ENCODE data around the gene OPTC. TPM values are rescaled to one million over a fixed set of nuclear protein-coding genes. Genes with fewer than 3 reads are reported as not detected.

The OPTC gene
- total RNA-seq, 1 experiment from 2014 or later: not detected

GRCh38 chr1:203547771-203548421 is 53.9 kb downstream of the OPTC start:
- ATAC-seq (no peak), DNase-seq (ENCODE audit: low read depth, low spot score) (no peak)
- Histone ChIP-seq H3K79me2 (ENCODE audit: insufficient read depth, low read length) (no peaks in the 10 kb centered on the region), H2AFZ (ENCODE audit: low read depth, low read length, poor library complexity, severe bottlenecking) (no peak overlapping the region), H4K20me1 (ENCODE audit: insufficient read depth) (no peaks in the 10 kb centered on the region), H3K36me3 (ENCODE audit: control insufficient read depth in 1 of 2, insufficient read depth in 2 of 2, low read length in 2 of 2) (no peaks in the 10 kb centered on the region), H3K9me3 (ENCODE audit: control insufficient read depth in 1 of 2, insufficient read depth in 1 of 2, low read depth in 1 of 2, low read length in 2 of 2) (no peaks in the 10 kb centered on the region), H3K4me3 (replicated peaks in 1 of 2; ENCODE audit: low read depth in 1 of 2, low read length in 2 of 2) (no peak overlapping the region), H3K27ac (ENCODE audit: low read depth, low read length) (no peak overlapping the region), H3K9me2 (ENCODE audit: insufficient read depth) (no peaks in the 10 kb centered on the region), H3K9ac (ENCODE audit: low read length) (no peak overlapping the region), H3K4me2 (ENCODE audit: low read length) (no peak overlapping the region), H3K27me3 (ENCODE audit: insufficient read depth, low read length) (no peaks in the 10 kb centered on the region), H3K4me1 (ENCODE audit: control insufficient read depth in 1 of 2, insufficient read depth in 2 of 2, low read length in 2 of 2) (peaks cover 7 to 13% of the 10 kb centered on the region in 2 experiments)
- intact Hi-C loops (cut with micrococcal nuclease): no loop called here
- TF ChIP-seq JUND (IDR thresholded peaks at IDR 0.05) (no peak), TCF7L2 (IDR thresholded peaks at IDR 0.05; ENCODE audit: borderline replicate concordance, extremely low read depth, insufficient read depth, insufficient read length) (no peak), EZH2 (IDR thresholded peaks at IDR 0.05) (no peak), REST (IDR thresholded peaks at IDR 0.05; ENCODE audit: low read depth) (no peak)
- CTCF ChIA-PET: no interaction called here
- no TSS peak for BruUV-seq (replicated peaks)
- RAD21 ChIA-PET (ENCODE audit: low non-redundant PET in 1 of 2, low total read pairs in 2 of 2, uncharacterized antibody in 2 of 2, unreplicated experiment in 2 of 2): no interaction called here
- POLR2A ChIA-PET: no interaction called here

- ChIA-PET RAD21 (ENCODE audit: low non-redundant PET in 1 of 2, low total read pairs in 2 of 2, uncharacterized antibody in 2 of 2, unreplicated experiment in 2 of 2) (no interaction called here), CTCF (no interaction called here)
- TF ChIP-seq MAX (IDR thresholded peaks at IDR 0.05) (no peak), JUND (IDR thresholded peaks at IDR 0.05) (no peak), ZBTB33 (IDR thresholded peaks at IDR 0.05; ENCODE audit: extremely low read depth, insufficient replicate concordance, low read length) (no peak), CTCF (IDR thresholded peaks at IDR 0.05 in 2 of 3, conservative IDR thresholded peaks at IDR 0.05 in 1 of 3; ENCODE audit: borderline replicate concordance in 1 of 3, insufficient read depth in 1 of 3, low read depth in 2 of 3, low read length in 2 of 3) (no peak), POLR2AphosphoS5 (IDR thresholded peaks at IDR 0.05; ENCODE audit: low read depth, low read length) (no peak)
Measured at GRCh38 chr1:203548892-203549291, 54.9 kb downstream of the OPTC start.

More at GRCh38 chr1:203548892-203549291, 54.9 kb downstream of the OPTC start:
- Histone ChIP-seq H3K9me3 (ENCODE audit: control insufficient read depth in 1 of 2, insufficient read depth in 1 of 2, low read depth in 1 of 2, low read length in 2 of 2) (no peaks in the 10 kb centered on the region), H3K9me2 (ENCODE audit: insufficient read depth) (no peaks in the 10 kb centered on the region), H3K27ac (ENCODE audit: low read depth, low read length) (no peak overlapping the region), H3K36me3 (ENCODE audit: control insufficient read depth in 1 of 2, insufficient read depth in 2 of 2, low read length in 2 of 2) (no peaks in the 10 kb centered on the region), H3K4me3 (replicated peaks in 1 of 2; ENCODE audit: low read depth in 1 of 2, low read length in 2 of 2) (no peak overlapping the region), H2AFZ (ENCODE audit: low read depth, low read length, poor library complexity, severe bottlenecking) (no peak overlapping the region), H3K9ac (ENCODE audit: low read length) (no peak overlapping the region), H3K4me1 (ENCODE audit: control insufficient read depth in 1 of 2, insufficient read depth in 2 of 2, low read length in 2 of 2) (peaks cover 7 to 13% of the 10 kb centered on the region in 2 experiments), H4K20me1 (ENCODE audit: insufficient read depth) (no peaks in the 10 kb centered on the region), H3K4me2 (ENCODE audit: low read length) (peak overlapping the region; percentile 40), H3K27me3 (ENCODE audit: insufficient read depth, low read length) (no peaks in the 10 kb centered on the region), H3K79me2 (ENCODE audit: insufficient read depth, low read length) (no peaks in the 10 kb centered on the region)
- POLR2A ChIA-PET: interaction anchor here (0.6 kb wide), 1 partner anchor 747 kb away, joined by 4 read pairs; no protein-coding TSS in a partner anchor
- no peak for ATAC-seq
- intact Hi-C loops (cut with micrococcal nuclease): no loop called here
- no TSS peak for BruUV-seq (replicated peaks)
- no peak for DNase-seq (ENCODE audit: low read depth, low spot score)
